ENCODE results near the gene MFSD1.

The MFSD1 gene

GRCh38 chr3:158863247-158863646 is 61.4 kb downstream of the MFSD1 start:
- DNase-seq (ENCODE audit: insufficient read length, low spot score) (no peak), FAIRE-seq (no peak)

- FAIRE-seq (no peak), DNase-seq (ENCODE audit: insufficient read length, low spot score) (no peak)
These were observed 62.6 kb downstream of the MFSD1 start for GRCh38 chr3:158864492-158864891.

GRCh38 chr3:158875700-158876099 is 73.8 kb downstream of the MFSD1 start:
- no peak for DNase-seq (ENCODE audit: insufficient read length, low spot score)
- no peak for FAIRE-seq
